Posterior cingulate gyrus (tissue), 11 donors: ENCODE results near the gene ERV3-1.
"Not testable (repeated sequence)": the region's sequence is repeated elsewhere in the genome, so short reads cannot be mapped to it uniquely, and the experiment has no call there.

Experiments used
- DNase-seq, 10 donors: peaks; one replicate each; pipeline versions ENCODE4 v3.0.0 to v3.0.0-alpha.2; 2020 to 2021; ENCODE audit warnings: mixed read lengths in 3 of 10
- intact Hi-C: fragments of 100-400 bp; cut with DNase I; formaldehyde crosslinking; loops from one replicate; pipeline ENCODE4 v1.15.1; 2023

Gene ERV3-1

DNA sequence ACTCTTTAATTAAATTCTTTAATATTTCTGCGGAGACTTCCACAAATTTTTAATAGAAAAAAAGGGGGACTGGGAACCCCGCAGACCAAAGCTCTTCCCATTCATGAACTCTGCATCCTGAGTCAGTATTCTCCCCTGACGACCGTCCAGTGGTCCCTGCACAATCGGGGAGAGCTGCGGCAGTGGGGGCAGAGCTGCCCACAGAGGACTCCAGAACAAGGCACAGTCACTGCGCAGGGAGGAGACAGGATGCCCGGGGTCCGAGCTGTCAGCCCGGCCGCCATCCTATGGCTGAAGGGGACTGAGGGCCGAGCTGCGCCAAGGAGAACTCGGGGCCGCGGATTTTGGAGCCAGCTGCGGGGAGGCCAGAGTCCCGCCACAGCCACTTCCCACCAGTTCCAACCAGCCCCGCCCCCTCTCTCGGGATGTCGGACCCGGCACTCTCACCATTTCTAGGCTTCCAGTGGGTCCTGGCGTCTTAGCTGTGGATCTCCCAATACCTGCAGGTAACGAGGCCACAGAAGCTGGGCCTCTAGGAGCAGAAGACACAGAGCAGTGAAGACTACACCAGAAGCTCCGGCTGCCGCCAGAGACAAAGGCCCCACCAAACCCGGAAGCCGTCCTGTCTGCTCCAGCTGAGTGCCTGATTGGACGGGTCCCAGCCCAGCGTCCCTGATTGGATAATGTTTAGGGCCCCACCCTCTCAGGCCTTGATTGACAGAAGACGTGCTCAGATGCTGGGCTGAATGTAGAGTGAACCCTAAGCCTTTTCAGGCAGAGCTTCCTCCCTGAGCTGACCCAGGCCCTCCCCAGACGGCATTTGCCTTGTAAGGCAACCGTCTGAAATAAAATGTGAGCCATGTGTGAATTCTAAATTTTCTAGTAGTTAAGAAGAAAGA, at the start of gene ERV3-1:
Gene ERV3-1, minus strand, starts transcription at position 594 of the 899 bp plus-strand sequence. CDS start 13,661 bp downstream, outside the sequence.
- peak; percentile 96 to 100 (median 98) for DNase-seq
- intact Hi-C loops: loop anchor here (1.0 kb wide), 1 partner anchor 32 kb away; no protein-coding TSS in a partner anchor

GRCh38 chr7:65055786-65056185, 49.3 kb upstream of the ERV3-1 start:
- intact Hi-C loops, DNase-seq: not testable (repeated sequence)

- DNase-seq, intact Hi-C loops: not testable (repeated sequence)
These were observed 48.0 kb upstream of the ERV3-1 start for GRCh38 chr7:65054466-65054994.

GRCh38 chr7:65051654-65052053, 45.2 kb upstream of the ERV3-1 start:
- intact Hi-C loops, DNase-seq: not testable (repeated sequence)

GRCh38 chr7:65051139-65051538, 44.7 kb upstream of the ERV3-1 start:
- DNase-seq, intact Hi-C loops: not testable (repeated sequence)

GRCh38 chr7:65046329-65046728, 39.8 kb upstream of the ERV3-1 start:
- DNase-seq, intact Hi-C loops: not testable (repeated sequence)

GRCh38 chr7:65045589-65045988, 39.1 kb upstream of the ERV3-1 start:
- intact Hi-C loops, DNase-seq: not testable (repeated sequence)

GRCh38 chr7:65038767-65039166, 32.3 kb upstream of the ERV3-1 start:
- intact Hi-C loops: loop anchor here (1.0 kb wide), 1 partner anchor 32 kb away; the partner anchor contains the start of gene ERV3-1
- peak; percentile 13 to 89 (median 31) for DNase-seq

DNA sequence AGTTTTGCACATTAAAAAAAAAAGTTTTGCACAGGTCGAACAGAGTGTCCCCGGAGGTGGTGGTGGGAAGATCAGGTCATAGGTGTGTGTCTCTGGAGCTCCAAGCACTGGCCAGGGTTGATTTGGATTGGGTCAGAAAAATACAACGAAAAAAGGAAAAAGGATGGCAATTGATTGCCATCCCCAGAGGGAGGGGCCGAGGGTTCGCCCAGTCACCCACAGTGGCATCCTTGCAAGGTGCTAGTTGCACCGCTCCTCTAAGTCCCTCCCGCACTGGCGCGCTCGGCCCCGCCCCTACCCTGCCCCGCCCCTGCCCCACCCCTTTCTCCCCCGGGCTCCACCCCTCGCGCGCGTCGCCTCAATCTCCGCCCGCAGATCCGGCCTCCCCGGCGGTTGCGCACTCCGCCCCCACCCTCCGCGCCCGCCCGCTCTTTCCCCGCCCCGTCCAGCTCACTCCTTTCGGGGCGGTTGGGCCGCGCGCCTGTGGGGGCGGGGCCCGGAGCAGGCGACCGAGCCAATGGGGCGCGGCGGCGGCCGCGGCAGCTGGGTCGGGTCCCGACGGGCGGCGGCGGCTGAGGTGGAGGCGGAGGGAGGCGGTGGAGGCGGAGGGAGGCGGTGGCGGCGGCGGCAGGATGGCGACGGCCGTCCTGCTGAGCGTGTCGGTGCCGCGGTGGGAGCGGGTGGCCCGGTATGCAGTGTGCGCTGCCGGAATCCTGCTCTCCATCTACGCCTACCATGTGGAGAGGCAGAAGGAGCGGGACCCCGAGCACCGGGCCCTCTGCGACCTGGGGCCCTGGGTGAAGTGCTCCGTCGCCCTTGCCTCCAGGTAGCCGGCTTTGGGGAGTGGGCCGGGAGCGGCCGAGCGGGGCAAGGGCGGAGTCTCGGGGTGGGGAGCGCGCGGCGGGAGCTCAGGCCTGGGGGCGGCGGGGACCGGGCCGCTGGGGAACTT, 31.5 kb upstream of the ERV3-1 start:
- peak; percentile 80 to 98 (median 90) for DNase-seq
- intact Hi-C loops: loop anchor here (1.0 kb wide), 1 partner anchor 32 kb away; the partner anchor contains the start of gene ERV3-1

DNA sequence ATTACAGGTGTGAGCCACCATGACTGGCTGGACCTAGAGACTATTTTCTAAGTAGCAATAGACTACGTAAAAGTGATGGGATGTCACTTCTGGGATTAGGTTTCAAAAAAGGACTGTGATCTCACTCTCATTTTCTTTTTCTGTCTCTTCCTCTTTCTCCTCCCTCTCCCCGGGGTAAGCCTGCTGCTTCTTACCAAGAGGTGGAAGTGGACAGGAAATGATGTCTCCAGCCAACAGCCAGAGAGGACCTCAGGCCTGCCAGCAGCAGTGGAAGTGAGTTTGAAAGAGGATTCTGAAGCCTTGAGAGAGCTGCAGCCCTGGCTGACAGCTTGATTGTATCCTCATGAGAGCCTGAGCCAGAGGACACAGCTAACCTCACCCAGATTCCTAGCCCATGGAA, 30.0 kb upstream of the ERV3-1 start:
- DNase-seq, intact Hi-C loops: not testable (repeated sequence)

DNA sequence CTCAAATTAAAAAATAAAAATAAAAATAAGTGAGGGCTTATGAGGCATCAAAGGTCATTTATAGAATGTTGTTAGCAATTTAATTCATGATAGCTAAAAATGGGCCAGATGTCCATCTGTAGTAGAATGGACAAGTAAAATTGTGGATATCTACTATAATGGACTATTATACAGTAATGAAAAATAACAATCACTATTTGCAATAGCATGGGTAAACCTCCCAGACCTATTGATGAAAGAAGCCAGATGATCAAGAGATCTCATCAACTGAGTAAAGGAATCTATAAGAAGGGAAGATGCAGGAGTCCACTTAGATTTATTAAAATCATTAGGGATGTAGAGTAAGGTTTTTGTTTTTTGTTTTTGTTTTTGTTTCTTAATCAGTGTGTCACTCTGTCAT, 29.0 kb upstream of the ERV3-1 start:
- intact Hi-C loops, DNase-seq: not testable (repeated sequence)

DNA sequence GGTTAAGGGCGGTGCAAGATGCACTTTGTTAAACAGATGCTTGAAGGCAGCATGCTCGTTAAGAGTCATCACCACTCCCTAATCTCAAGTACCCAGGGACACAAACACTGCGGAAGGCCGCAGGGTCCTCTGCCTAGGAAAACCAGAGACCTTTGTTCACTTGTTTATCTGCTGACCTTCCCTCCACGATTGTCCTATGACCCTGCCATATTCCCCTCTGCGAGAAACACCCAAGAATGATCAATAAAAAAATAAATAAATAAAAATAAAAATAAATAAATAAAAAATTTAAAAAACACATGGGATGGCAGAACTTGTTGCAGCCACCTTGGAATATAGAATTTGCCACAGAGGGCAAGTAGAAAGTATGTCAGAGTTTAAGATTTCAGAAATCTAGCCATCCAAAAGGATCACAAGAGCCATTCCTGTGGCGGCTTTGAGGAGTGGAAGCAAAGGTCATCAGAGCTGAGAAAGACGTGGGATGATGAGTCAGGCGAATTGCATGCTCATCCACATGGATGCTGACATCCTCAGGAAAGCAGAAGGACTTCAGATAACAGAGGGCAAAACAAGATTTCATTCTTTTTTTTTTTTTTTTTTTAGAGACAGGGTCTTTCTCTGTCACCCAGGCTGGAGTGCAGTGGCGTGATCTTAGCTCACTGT, 27.8 kb upstream of the ERV3-1 start:
- intact Hi-C loops, DNase-seq: not testable (repeated sequence)

DNA sequence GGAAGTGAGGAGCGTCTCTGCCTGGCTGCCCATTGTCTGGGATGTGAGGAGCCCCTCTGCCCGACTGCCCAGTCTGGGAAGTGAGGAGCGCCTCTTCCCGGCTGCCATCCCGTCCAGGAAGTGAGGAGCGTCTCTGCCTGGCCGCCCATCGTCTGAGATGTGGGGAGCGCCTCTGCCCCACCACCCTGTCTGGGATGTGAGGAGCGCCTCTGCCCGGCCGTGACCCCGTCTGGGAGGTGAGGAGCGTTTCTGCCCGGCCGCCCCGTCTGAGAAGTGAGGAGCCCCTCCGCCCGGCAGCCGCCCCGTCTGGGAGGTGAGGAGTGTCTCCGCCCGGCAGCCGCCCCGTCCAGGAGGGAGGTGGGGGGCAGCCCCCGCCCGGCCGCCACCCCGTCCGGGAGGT, 26.9 kb upstream of the ERV3-1 start:
- DNase-seq, intact Hi-C loops: not testable (repeated sequence)

DNA sequence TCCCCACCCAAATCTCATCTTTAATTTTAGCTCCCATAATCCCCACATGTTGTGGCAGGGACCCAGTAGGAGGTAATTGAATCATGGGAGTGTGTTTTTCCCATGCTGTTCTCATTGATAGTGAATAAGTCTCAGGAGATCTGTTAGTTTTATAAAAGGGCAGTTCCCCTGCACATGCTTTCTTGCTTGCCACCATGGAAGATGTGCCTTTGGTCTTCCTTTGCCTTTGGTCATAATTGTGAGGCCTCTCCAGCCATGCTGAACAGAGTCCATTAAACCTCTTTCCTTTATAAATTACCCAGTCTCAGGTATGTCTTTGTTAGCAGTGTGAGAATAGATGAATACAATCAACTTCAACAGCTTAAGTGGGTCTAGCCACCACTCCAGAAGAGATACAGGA, 18.5 kb upstream of the ERV3-1 start:
- DNase-seq, intact Hi-C loops: not testable (repeated sequence)

DNA sequence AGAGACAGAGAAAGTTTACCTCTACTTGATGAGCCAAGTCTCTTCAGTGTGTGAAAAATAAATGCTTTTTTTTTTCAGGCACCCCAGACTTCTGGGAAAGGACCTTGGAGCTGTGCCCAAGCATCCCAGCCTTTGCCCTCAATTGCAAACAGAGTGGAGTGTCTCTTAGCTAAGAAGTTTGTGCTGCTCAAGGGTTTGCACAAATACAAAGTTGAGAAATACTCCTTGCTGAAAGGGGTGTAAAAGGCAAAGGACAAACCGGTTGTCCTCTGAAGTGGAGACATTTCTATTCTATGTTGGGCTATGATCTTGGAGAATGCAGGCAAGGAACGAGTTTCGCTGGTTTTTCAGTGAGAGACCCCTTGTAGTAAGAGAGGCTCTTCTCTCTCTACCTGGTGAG, 14.5 kb upstream of the ERV3-1 start:
- intact Hi-C loops, DNase-seq: not testable (repeated sequence)

GRCh38 chr7:65009881-65010280, 3.4 kb upstream of the ERV3-1 start:
- DNase-seq, intact Hi-C loops: not testable (repeated sequence)

DNA sequence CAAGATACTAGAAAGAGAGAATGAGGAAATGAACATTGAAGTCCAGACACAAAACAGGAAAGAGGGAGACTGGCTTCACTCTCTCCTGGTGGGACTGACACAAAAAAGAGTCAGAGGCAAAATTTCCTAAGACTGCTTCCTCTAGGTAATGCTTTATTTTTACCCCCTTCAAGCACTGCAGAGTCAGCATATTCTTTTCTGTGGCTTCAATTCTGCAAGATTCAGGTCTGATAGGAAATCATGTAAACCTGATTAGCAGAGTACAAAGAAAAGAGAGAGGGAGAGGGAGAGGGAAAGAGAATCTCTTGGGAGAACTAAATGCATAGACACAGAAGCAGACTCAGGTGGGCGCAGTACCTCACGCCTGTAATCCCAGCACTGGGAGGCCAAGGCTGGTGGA, 2.9 kb upstream of the ERV3-1 start:
- intact Hi-C loops, DNase-seq: not testable (repeated sequence)

- intact Hi-C loops, DNase-seq: not testable (repeated sequence)
These were observed 549 bp upstream of the ERV3-1 start for GRCh38 chr7:65007036-65007435.

- intact Hi-C loops: no loop called here
- DNase-seq: no peak
These were observed 1.9 kb downstream of the ERV3-1 start for GRCh38 chr7:65004575-65004974.
